OCI-LY7 (cell line): ENCODE data around the gene ECI1. TPM values are rescaled to one million over a fixed set of nuclear protein-coding genes. Genes with fewer than 3 reads are reported as not detected.

Experiments
- BruUV-seq: library from RNA; stranded (reverse); fragments of 400-500 nt; replicated peaks from 2 replicates; lab custom pipeline; 2021; lab: Mats Ljungman, UMichigan
- CTCF ChIA-PET: fragments of 300-600 bp; sonication (Branson Sonifier 250); formaldehyde crosslinking; loops from one replicate; lab custom pipeline; 2022; ENCODE audit warnings: antibody characterized with exemption; ENCODE audit not compliant: unreplicated experiment; lab: Charles Lee
- POLR2A ChIA-PET: fragments of 300-600 bp; sonication (Branson Sonifier 250); formaldehyde crosslinking; loops from one replicate; lab custom pipeline; 2022; ENCODE audit warnings: antibody characterized with exemption; lab: Charles Lee
- DNase-seq: peaks from one replicate; pipeline ENCODE4 v3.0.0-alpha.2; 2015; ENCODE audit warnings: low spot score
- H2AFZ ChIP-seq: fragments of 200-600 bp; sonication (generic), shearing (Covaris generic); 2 replicates; pipeline ENCODE4 v1.6.1; 2014; ENCODE audit warnings: mild to moderate bottlenecking, antibody characterized with exemption, low read length, moderate library complexity
- H3K27ac ChIP-seq: fragments of 200-600 bp; sonication (generic); 2 replicates; pipeline ENCODE4 v1.5.1; 2014; ENCODE audit warnings: mixed run types, low read depth, mild to moderate bottlenecking, moderate library complexity, low read length, inconsistent platforms; ENCODE audit not compliant: poor library complexity, severe bottlenecking
- H3K36me3 ChIP-seq: fragments of 200-600 bp; sonication (generic); 2 replicates; pipeline ENCODE4 v1.6.1; 2014; ENCODE audit warnings: mild to moderate bottlenecking, antibody characterized with exemption, low read length, moderate library complexity, mixed read lengths; ENCODE audit not compliant: insufficient read depth
- H3K4me1 ChIP-seq: fragments of 200-600 bp; sonication (generic); 2 replicates; pipeline ENCODE4 v1.5.1; 2014; ENCODE audit warnings: mild to moderate bottlenecking, low read length; ENCODE audit not compliant: insufficient read depth, poor library complexity, severe bottlenecking
- H3K4me2 ChIP-seq: fragments of 200-600 bp; sonication (generic); 2 replicates; pipeline ENCODE4 v1.6.1; 2014; ENCODE audit warnings: mild to moderate bottlenecking, low read length
- H3K4me3 ChIP-seq: fragments of 200-600 bp; sonication (generic); 2 replicates; pipeline ENCODE4 v1.5.1; 2014; ENCODE audit warnings: mild to moderate bottlenecking, low read depth, low read length; ENCODE audit not compliant: poor library complexity, severe bottlenecking
- H3K79me2 ChIP-seq: fragments of 200-600 bp; sonication (generic); 2 replicates; pipeline ENCODE4 v1.6.1; 2016; ENCODE audit warnings: low read depth, mild to moderate bottlenecking, low read length, moderate library complexity, mixed read lengths; ENCODE audit not compliant: insufficient read depth
- H3K9me2 ChIP-seq: fragments of 200-600 bp; sonication (generic); 2 replicates; pipeline ENCODE4 v1.6.1; 2016; ENCODE audit warnings: mild to moderate bottlenecking, low read length, mixed read lengths; ENCODE audit not compliant: insufficient read depth
- H3K9me3 ChIP-seq: fragments of 200-600 bp; sonication (generic); 2 replicates; pipeline ENCODE4 v1.6.1; 2014; ENCODE audit warnings: mild to moderate bottlenecking, mixed run types, low read length, mixed read lengths
- H4K20me1 ChIP-seq: fragments of 200-600 bp; sonication (generic); 2 replicates; pipeline ENCODE4 v1.6.1; 2014; ENCODE audit warnings: mild to moderate bottlenecking, antibody characterized with exemption, low read length, moderate library complexity, mixed read lengths; ENCODE audit not compliant: insufficient read depth
- CTCF ChIP-seq: fragments of 200-600 bp; sonication (generic); conservative IDR thresholded peaks from 2 replicates; pipeline ENCODE4 v1.5.1; 2014; ENCODE audit warnings: mild to moderate bottlenecking, antibody characterized with exemption, low read length, moderate library complexity, mixed read lengths
- EZH2phosphoT487 ChIP-seq: fragments of 200-600 bp; sonication (generic); IDR thresholded peaks from 2 replicates; pipeline ENCODE4 v1.6.1; 2018; ENCODE audit warnings: low read depth, borderline replicate concordance, mild to moderate bottlenecking, mixed run types, antibody characterized with exemption, low read length, moderate library complexity, mixed read lengths
- intact Hi-C: fragments of 100-400 bp; cut with micrococcal nuclease; formaldehyde crosslinking; loops from one replicate; pipeline ENCODE4 v1.10.0; 2022; ENCODE audit not compliant: unreplicated experiment
- total RNA-seq, 2 experiments: library from RNA; depleted of rRNA in 1 of 2; stranded (reverse); fragments of >200 nt in 1 of 2; shearing (Covaris generic) in 1 of 2; gene quantifications; 2 replicates each; pipeline ENCODE4 v1.2.3, GENCODE V29; 2014 to 2022

Gene ECI1
- total RNA-seq, 2 experiments from 2014 or later = 74.5 to 80.0 TPM

- H3K9me3 ChIP-seq = no peaks in the 10 kb centered on the region
- no peak overlapping the region for H3K4me2 ChIP-seq
- no TSS peak for BruUV-seq
- H3K4me3 ChIP-seq = no peak overlapping the region
- H2AFZ ChIP-seq = no peak overlapping the region
- no peaks in the 10 kb centered on the region; the same call in 1 of the 2 replicates for H4K20me1 ChIP-seq
- TF ChIP-seq EZH2phosphoT487 (no peak), CTCF (no peak)
- H3K9me2 ChIP-seq = no peaks in the 10 kb centered on the region
- CTCF ChIA-PET = interaction anchor here (0.5 kb wide), 1 partner anchor 110 kb away, joined by 3 read pairs; no protein-coding TSS in a partner anchor
- H3K36me3 ChIP-seq = no peaks in the 10 kb centered on the region
- no peaks in the 10 kb centered on the region for H3K4me1 ChIP-seq
- POLR2A ChIA-PET = no interaction called here
- H3K27ac ChIP-seq = no peak overlapping the region
- H3K79me2 ChIP-seq = no peaks in the 10 kb centered on the region
- intact Hi-C loops = no loop called here
- DNase-seq = no peak
Measured at GRCh38 chr16:2287916-2288547, 36.6 kb upstream of the ECI1 start.

GRCh38 chr16:2286550-2286949 is 35.2 kb upstream of the ECI1 start:
- Histone ChIP-seq H3K79me2 (no peaks in the 10 kb centered on the region), H2AFZ (no peak overlapping the region), H4K20me1 (no peaks in the 10 kb centered on the region; the same call in 1 of the 2 replicates), H3K4me2 (no peak overlapping the region), H3K9me3 (no peaks in the 10 kb centered on the region), H3K9me2 (no peaks in the 10 kb centered on the region), H3K4me1 (no peaks in the 10 kb centered on the region), H3K27ac (no peak overlapping the region), H3K4me3 (no peak overlapping the region), H3K36me3 (no peaks in the 10 kb centered on the region)
- intact Hi-C loops = no loop called here
- no peak for TF ChIP-seq EZH2phosphoT487
- TF ChIP-seq CTCF = no peak
- BruUV-seq = no TSS peak
- CTCF ChIA-PET = no interaction called here
- no peak for DNase-seq
- POLR2A ChIA-PET = no interaction called here

GRCh38 chr16:2285731-2286191 is 34.4 kb upstream of the ECI1 start:
- Histone ChIP-seq H3K4me1 (no peaks in the 10 kb centered on the region), H4K20me1 (no peaks in the 10 kb centered on the region; the same call in 1 of the 2 replicates), H3K4me2 (no peak overlapping the region), H3K79me2 (no peaks in the 10 kb centered on the region), H3K4me3 (no peak overlapping the region), H2AFZ (no peak overlapping the region), H3K27ac (no peak overlapping the region), H3K36me3 (no peaks in the 10 kb centered on the region), H3K9me3 (no peaks in the 10 kb centered on the region), H3K9me2 (no peaks in the 10 kb centered on the region)
- intact Hi-C loops = no loop called here
- CTCF ChIA-PET = no interaction called here
- TF ChIP-seq EZH2phosphoT487 (no peak), CTCF (no peak)
- DNase-seq = no peak
- POLR2A ChIA-PET = no interaction called here
- BruUV-seq = no TSS peak
